Measurements from ENCODE around the gene TMC3. TPM values are rescaled to one million over a fixed set of nuclear protein-coding genes. Genes with fewer than 3 reads are reported as not detected.

Gene TMC3
- total RNA-seq: not detected in 2 replicates

DNA sequence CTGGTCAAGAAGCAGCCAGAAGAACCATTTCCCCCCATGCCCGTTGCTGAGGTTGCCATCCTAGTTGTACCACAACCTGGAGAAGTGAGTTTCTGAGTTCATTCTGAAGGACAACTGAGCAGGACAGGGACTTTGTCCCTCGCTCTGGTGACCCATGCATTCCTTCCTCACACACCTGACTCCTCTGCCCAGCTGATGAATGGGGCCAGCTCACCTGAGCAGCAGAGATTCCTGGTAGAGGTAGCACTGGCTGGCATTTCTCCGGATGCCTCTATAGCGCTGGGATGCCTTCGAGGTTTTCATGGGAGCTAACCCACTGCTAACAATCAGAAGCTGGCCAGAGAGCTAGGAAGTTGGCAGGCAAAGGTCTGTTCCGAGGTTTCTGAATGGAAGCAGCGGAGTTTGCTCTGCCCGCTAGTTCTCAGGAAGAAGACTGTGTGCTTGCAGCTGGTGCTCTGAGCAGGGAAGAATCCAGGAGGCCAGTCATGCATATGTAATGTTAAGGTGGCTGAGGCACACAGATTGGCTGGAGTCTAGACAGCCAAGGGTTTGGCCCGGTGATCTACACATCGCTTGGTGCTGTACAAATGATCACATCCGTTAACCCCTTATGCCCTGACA lies at the start of gene TMC3:
TMC3 (minus strand) TSS at position 439 of the 621 bp plus-strand sequence; CDS start at position 303, 136 bp downstream.

GRCh38 chr15:81323944-81324881 lies 49.8 kb downstream of the TMC3 start, which contains the start of gene STARD5:
Gene STARD5 (minus strand): TSS chr15:81324141. CDS start chr15:81324099, 42 bp downstream.

Other genes with a start within 250 kb of the TMC3 start
- gene CFAP161, start 239.9 kb downstream of the TMC3 start, total RNA-seq: not detected in 2 replicates
- gene IL16, start 177.3 kb downstream of the TMC3 start, total RNA-seq: under 0.01 and 0.18 TPM in 2 replicates
- gene STARD5, start 50.1 kb downstream of the TMC3 start, total RNA-seq: 12.1 and 16.8 TPM in 2 replicates

Data from myometrial cell (primary cell).